Inflammatory macrophage treated with lipopolysaccharide for 4 hours (primary cell): ENCODE measurements around the gene PRRX1.

Experiments used
- DNase-seq: peaks from one replicate; pipeline ENCODE4 v3.0.0-alpha.2; 2020

The PRRX1 gene

GRCh38 chr1:170692866-170693575 is 29.1 kb downstream of the PRRX1 start:
- DNase-seq = no peak

GRCh38 chr1:170694172-170694926 is 30.4 kb downstream of the PRRX1 start:
- no peak for DNase-seq

- DNase-seq = no peak
These were observed 32.1 kb downstream of the PRRX1 start for GRCh38 chr1:170695955-170696590.

GRCh38 chr1:170696591-170697290 is 32.8 kb downstream of the PRRX1 start:
- DNase-seq = no peak

DNA sequence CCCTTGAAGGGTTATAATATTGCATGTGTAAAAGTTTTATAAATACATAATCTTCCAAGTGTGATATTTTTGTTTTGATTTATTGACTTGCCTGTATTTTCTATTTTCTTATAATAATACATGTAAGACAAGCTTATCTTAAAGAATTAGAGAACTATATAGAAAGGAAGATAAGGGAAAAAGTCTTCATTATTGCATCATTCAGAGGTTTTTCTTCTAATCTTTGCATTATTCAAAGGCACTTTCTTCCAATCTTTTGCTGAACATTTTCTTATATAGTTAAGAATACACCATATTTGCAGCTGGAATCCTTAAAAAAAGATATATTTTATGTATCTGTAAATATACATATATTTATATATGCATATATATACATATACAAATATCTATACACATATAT is 33.4 kb downstream of the PRRX1 start:
- no peak for DNase-seq

DNA sequence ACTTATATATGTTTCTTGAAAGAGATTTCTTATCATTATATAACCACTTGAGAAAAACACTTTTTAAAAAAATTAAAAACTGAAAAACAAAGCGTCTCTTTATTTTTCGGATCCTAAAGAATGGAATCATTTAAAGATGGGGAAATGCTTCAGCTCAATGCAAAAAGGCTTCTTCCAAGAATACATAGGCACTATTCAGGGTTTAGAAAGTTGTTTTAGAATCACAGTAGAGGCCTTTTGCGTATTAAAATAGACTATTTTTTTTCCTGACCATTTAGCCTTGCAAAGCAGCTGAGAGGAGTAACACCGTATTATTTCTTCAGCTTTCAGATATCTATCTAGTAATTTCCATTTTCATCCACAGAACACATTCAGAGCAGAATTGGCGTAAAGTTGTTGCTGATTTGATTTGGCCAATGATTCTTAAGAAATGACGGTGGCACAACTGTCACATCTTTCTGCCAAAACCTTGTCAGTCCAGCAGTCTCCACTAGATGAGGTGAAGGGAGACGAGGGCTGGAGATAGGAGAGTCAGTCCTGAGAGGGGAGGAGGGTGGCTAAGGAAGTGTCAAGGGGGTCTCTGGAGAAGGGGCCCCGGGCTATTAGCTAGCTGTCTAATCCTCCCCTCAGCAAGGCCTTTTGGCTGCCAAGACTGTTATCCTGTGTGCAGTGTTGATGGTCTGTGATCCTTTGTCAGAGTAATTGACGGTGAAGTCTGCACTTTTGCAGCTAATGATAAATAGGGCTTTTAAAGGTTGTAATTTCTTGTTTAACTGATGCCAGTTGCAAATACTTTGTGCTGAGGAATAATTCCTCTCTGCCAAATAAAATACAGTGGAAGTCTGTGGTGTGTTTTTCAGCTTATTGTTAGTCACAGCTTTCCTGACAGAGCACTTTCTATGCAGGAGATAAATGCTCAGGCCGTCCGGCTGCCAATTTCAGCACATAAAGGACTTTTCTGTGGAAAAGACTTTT is 34.7 kb downstream of the PRRX1 start:
- no peak for DNase-seq

GRCh38 chr1:170699696-170700095 is 35.8 kb downstream of the PRRX1 start:
- DNase-seq = no peak

GRCh38 chr1:170700842-170701615 is 37.1 kb downstream of the PRRX1 start:
- peak; percentile 26 for DNase-seq

DNA sequence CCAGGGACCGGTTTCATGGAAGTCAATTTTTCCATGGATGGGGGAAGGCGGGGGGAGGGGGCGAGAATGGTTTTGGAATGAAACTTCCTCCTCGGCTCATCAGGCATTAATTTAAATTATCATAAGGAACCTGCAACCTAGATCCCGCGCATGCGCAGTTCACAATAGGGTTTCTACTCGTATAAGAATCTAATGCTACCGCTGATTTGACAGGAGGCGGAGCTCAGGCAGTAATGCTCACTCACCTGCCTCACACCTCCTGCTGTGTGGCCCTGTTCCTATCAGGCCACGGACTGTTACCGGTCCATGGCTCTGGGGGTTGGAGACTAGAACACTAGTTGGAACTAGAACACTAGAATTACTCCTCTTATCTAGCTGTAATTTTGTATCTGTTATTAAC is 38.0 kb downstream of the PRRX1 start:
- DNase-seq = no peak

DNA sequence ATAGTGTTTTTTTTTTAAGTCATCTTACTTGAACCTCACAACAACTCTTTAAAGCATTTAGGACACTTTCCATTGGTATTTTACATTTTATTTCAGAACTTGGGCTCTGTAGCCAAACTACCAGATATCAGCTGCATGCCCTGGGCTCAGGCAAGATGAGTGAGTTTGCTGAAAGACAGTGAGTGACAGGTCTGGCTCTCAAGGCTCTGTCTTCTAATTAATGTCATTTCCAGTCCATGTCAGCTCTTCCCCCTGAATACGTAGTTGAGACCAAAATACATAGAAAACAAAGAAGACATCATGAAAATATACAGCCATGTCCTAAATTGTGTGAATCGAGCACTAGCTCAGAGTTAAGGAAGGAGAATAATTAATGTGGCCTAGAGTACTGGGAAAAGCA is 39.7 kb downstream of the PRRX1 start:
- DNase-seq = no peak

GRCh38 chr1:170704256-170704655 is 40.3 kb downstream of the PRRX1 start:
- no peak for DNase-seq

GRCh38 chr1:170705981-170706380 is 42.0 kb downstream of the PRRX1 start:
- DNase-seq = no peak

GRCh38 chr1:170707117-170707516 is 43.2 kb downstream of the PRRX1 start:
- DNase-seq = no peak

DNA sequence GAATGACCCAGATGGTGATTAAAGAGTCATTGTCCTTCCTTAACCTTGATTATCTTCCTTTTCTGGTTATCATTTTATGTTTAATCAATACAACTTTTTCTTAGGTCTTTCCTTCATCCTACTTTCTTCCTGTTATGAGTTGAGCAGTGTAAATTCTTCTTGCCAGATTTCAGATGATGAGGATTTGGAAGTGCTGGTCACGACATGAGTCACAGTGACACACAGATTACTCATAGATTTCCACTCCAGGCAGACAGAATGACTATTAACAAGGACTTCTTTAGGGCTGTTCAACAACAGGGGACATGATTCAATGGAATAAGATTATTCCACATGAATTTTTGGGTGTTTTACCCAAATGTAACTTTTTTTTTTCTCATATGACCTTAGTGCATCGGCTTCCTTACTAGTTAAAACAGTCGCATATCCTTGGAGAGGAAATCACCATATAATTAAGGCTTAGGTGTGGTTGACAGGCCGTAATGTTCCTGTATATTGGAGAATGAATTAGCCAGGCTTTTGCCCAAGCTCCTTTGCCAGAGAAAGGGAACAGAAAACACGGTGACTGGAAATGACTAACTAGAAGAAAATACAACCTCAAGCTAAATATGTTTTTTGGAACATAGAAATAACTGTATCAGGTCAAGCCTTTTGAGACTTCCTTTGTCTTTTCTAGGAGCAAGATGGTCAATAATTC is 44.2 kb downstream of the PRRX1 start:
- peak; percentile 30 for DNase-seq

DNA sequence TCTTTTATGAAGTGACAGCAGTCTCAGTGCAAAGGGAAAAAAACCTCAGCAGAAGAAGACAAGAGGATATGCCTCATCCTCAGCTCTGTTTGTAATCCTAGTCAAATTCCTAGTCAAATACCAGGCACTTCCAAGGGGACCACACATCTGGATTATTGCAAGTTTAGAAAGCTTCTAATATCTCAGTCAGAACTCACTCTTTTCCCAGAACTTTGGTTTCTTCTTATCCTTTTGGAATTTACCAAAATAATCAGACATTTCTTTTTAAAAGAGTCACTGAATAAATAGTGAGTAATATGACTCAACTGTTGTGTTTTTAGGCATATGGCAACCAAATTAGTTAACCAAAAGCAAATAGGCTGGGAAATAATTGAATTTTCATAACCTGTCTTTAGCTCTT is 47.8 kb downstream of the PRRX1 start:
- no peak for DNase-seq

DNA sequence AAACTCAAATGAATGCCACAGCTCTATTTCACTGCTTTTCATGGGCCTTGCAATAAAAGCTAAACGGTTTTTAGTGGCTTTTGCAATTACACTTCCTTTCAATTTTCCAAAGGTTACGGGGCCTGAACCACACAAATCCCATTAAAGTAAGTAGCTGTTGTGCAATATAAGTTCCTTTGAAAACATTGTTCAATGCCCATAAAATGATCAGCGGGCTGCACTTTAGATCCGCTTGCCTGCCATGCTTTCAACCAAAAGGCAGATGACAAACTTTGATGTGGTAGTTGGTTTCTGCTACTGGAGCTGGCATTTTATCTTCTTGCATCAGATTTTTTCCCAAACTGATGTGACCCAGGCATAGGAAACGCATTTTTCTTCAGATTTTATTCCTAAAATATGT is 50.2 kb downstream of the PRRX1 start:
- DNase-seq = no peak

GRCh38 chr1:170714938-170715337 is 51.0 kb downstream of the PRRX1 start:
- no peak for DNase-seq

- no peak for DNase-seq
These were observed 53.0 kb downstream of the PRRX1 start for GRCh38 chr1:170716835-170717429.

DNA sequence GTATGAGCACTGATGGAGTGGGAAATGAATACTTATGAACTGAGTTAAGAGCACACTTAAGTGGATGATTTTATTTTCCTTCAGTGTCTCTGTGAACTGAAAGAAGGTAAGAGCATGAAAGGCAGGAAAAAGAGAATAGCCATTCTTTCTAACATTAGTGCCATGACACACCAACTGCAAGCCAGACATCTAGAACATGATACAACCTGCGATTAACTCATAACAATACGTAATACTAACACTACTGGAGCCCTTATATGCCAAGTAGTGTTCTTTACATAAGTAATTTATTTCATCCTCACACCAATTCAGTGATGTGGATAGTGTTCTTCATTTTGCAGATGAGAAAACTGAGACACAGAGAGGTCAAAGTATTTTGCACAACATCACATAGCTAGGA is 56.7 kb downstream of the PRRX1 start:
- no peak for DNase-seq

DNA sequence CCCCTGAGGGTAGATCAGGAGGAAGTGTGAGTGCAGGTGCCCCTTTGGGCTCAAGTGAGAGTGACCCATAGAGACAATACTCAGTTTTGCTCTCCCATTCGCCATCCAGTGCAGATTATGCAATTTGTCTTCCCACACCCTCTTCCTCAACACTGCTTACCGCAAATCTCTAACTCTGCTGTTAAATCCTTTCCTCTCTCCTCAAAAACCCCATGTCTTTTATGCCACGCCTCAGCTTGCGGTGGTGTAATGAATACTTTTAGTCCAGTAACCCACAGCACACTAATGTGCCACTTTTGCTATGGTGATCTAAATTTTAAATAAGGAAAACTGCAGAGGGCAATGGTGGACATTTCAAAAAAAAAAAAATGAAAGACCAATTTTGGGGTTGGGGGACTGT is 57.7 kb downstream of the PRRX1 start:
- DNase-seq = no peak
